DMS79 (cell line): ENCODE data around the gene MEST.
"Not testable (repeated sequence)": the region's sequence is repeated elsewhere in the genome, so short reads cannot be mapped to it uniquely, and the experiment has no call there.

Experiments used
- DNase-seq: peaks from one replicate; lab custom pipeline; 2025; lab: John Stamatoyannopoulos, UW

The MEST gene

DNA sequence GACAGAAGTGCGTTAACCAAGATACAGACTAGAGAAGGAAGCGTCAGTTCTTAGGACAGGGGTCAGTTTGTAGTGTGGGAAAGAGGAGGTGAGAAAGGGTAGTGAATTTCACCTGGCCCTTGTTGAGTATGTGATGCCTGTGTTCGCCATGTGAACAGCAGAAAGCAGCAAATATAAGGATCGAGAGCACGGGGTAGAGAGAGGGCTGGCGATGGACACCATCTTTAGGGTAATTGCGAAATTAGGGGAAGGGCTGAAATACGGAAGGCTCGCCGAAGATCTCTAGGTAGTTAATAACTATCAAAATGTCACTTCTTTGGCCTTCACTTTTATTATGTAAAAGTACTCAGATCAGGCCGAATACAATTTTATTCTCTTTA is 6.2 kb upstream of the MEST start:
- DNase-seq, result no peak

DNA sequence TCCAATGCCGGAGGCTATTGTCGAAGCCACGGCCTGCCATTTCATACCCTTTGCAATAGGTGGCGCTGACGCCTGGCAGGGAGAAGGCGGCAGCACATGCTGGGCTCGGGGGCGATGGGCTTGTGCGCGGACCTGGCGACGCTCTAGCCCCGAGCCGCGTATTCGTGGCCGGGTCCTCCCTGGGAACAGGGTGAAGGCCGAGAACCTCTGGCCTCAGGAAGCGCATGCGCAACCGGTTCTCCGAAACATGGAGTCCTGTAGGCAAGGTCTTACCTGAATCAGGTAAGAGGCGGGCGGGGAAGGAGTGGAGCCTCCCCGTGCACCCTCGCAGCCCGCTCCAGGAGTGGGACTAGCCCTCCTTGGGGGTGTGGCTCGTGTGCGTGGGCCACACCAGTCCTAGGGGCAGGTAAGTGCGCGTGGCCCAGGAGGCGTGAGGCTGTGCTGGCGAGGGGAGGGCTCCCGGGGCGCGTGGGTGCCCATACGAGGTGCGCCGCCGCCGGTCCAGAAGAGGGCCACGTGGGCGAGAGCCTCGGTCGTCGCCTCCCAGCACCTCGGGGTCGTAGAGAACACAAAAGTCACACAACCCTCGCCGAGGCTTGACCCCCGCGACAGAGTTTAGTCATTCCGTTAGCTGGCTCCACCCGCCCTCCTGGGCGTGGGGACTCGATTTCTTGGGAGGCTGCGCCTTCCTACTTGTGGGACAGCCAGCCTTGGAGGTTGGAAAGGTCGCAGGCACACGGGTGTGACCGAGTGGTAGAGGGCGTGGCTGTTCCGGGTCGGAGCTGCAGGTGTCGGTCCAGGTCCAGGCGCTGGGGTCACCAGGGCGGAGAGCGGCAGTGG is 5.6 kb upstream of the MEST start:
- peak; percentile 72 for DNase-seq

DNA sequence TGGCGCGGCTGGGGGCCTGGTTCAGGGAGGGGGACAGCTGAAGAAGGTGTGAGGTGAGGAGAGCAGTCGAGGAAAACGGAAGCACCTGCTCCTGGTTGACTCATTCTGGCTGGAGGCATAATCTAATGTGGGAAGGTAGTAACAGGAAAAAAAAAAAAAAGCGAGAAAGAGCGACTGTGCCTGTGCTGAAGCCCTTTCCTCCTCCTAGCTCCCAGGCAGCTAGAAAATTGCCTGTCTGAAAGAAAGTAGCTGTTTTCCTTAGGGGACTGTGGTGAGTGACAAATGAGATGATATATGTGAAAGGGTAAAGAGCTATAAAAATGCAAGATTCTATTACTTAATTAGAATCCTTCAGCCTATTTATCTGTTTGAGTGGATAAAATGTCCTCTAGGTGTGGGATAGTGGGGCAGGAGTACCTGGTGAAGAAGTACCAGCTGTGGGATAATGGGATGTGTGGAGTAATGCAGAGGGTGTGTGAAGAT is 4.9 kb upstream of the MEST start:
- DNase-seq, result peak; percentile 47

DNA sequence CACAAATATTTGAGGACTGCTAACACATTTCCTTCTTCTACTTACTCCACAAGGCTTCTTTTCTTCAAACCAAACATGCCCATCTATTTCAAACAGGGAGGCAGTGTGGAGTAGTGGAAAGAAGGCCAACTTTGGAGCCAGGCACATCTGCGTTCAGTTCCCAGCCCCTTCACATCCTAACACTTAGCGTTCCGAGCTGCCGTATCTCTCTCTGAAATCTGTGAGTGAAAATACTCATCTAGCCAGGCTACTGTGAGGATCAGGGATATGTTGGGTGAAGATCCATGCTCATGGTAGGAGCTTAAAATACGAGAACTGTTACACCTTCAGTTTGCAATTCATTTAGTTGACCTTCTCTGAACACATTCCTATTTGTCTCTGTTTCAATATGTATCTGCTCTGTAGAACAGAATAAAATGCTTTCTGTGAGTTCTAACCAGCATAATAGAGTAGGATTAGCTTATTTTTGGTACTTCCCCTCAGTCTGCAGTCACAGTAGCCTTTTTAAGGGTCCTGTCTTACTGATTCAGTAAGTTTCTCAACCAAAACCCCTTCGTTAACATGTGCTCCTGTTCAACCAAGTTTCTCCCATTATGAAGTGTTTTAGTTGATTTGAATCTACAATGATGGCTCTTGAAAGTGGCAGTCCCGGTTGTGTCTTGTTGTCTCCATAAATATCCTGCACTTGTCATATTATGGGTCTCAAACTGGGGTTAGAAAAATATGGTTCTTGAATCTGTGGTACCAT is 3.3 kb upstream of the MEST start:
- no peak for DNase-seq

DNA sequence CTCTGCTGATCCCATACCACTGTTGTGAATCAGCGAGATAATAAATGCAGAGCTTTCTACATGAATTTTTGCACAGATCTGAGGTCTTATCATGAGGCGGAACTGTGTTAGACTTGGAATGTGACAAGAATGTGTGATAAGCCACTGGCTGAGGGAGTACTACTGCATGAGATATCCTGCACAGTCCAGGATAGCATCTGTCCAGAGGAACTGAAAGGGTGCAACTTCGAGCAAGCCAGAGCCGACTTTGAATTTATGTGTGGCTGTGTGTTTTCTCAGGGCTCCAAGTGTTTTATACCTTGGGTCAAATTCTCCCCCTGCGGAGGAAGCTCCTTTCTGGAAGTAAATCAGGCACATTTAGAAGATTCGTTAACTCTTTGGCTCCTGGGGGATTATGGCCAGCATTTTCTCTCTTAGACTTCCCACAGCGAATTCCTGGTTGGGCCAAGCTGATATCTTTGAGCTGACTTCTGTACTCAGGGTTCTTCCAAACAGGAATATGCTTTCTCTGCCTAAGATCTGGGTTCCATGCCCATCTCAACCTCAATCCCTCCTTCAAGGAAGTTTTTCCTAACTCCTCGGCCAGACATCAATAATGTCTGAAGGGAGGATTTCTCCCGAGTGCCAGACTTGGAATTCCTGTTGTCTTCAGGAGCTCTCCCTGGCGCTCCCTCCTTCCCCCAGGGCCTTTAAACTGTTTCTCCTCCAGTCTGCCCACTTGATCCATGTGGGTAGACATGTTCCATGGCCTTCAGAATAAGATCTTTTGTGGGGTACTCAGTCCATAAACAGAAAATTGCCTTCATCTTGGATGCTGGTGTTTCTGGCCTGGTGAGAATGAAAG is 2.5 kb upstream of the MEST start:
- DNase-seq, result no peak

DNA sequence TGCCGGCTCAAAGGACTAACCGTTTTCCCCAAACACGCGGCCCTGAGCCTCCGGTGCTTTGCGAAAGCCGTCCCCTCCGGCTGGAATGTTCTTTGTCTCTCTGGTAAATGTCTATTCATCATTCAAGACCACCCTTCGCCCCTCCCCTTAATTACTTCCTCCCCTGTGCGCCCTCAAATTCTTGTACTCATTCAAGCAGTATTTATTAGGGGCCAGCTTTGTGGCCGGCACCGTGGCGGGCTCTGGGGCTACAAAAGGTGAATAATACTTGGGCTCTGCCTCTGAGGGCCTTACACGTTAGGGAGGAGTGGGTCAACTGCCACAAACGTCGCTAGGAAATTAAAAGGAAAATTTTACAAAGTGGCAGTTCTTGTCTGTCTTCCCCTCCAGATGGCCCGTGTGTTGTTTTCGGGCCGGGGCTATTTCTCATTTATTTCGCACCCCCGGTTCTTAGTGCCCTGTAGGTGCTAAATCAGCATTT is 1.5 kb upstream of the MEST start:
- peak; percentile 39 for DNase-seq

DNA sequence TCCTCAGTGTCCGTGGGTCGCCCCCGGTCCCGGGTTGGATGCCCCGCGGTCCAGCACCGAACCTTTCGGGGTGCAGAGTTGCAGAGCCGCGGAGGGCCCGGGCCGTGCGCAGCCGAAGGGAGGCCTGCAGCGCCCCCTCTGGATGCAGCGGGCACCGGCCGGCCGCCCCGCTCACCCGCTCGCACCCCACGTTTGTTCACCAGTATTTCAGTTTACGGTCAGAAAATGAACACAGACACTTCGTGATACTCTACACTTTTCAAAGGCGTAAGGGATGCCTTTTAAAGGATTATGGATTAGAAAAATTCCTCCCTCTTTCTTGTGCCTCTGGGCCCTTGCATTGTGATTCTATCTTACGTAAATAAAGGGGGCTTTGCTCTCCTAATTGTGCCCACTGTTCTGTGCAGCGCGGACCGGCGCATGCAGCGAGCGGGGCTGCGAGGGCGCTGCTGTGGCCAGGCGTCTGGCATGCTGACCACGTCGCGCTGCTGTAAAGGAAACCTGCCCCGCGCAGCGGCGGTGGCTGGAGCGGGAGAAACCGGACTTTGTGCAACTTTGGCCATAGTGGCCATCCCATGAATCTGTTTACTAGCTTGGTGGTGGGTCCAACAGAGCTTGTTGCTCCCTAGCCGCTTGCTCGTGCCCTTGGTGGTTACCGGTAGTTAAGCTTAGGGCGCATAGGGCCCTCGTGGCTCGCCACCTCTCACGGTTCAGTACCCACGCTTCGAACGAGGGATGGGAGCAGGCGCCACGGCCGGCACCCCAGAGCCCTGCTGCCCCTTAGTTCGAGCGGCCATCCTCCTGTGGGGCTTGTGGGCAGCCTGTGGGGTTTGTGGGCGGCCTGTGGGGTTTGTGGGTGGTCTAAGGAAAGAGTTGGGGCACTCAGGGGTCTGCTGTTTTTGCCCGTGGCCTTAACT is 739 bp upstream of the MEST start:
- peak; percentile 30 for DNase-seq

DNA sequence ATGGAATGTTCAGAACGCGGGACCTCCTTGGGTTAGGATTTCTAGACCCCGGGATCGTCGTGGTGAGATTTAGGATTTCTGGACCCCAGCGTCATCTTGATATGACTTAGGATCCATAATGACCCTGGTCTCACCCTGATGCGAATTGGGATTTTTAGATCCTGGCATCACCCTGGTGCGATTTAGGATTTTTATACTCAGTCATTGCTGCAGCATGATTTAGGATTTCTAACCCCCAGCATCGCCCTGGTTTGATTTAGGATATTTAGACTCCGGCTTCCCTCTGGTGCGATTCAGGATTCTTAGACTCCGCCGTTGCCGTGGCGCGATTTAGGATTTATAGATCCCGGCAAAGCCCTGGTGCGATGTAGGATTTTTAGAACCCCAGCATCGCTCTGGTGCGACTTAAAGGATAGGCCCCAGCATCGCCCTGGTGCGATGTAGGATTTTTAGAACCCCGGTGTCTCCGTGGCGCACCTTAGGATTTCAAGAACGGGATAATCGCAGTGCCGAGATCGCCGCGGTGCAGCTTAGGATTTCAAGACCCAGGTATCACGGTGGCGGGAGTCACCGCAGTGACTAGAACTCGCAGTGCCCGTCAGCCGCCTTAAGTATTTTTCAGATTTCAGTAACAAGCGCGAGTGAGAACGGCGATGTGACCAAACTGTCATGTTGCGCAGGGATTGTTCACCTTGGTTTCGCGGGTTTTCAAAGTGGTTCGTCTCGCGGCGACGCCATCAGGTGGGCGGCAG is 814 bp downstream of the MEST start:
- DNase-seq, result no peak

DNA sequence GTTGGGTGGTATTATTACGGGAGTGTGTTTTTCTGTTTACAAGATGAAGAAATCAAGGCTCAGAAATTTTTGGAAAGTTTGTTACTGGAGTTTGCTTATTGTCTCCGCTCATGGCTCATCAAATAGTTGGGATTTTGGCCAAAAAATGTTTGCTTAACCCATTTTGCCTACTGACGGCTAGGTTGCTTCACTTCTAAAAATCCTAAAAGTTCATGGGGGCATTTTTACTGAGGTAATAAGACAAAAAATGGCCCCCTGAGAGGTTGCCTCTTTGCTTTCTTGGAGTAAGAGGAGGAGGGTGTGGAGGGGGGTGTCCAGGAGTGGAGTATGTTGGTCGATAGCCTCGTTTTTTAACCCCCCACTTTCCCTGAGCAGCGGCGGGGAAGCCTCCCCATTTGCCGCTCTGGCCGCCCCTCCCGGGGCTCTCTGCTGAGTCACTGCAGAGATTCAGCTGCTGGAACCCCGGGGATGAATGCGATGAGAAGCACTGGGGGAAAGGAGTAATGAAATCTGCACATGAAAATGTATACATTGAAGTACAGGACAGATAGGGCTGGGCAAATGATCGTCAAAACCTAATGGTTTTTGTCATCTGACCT is 1.5 kb downstream of the MEST start:
- no peak for DNase-seq

DNA sequence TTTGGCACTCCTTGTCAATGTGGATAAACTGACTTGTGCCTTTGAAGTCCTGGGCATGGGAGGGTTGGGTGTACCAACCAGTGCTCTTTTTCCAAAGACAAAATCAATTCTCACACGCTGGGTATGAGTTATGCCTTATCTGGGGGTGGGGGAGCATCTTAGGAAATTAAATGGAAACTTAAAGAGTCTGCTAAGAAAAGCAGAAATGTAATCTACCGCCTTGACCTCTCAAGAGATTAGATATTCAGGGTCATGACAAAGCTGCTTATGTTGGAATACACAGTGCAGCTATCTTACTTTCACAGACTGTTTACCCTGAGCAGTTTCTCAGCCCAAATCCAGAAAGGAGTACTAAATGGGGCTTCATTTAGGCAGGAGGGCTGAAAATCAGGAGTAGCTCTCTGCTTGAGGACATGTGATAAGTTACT is 2.6 kb downstream of the MEST start:
- no peak for DNase-seq

DNA sequence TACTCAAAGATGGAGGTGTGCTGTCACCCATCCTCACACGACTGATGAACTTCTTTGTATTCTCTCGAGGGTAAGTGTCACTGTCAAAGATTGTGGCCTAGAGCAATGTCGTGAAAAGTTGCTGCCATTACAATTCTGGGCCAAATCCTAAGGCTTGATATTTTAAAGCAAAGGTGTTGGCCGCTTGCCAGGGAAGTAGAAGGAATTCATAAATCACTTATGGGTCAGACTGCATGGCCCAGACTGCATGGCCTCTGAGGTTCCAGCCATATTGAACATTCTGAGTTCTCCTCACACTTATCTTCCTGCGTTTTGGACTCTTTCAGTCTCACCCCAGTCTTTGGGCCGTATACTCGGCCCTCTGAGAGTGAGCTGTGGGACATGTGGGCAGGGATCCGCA is 8.6 kb downstream of the MEST start:
- DNase-seq, result no peak

DNA sequence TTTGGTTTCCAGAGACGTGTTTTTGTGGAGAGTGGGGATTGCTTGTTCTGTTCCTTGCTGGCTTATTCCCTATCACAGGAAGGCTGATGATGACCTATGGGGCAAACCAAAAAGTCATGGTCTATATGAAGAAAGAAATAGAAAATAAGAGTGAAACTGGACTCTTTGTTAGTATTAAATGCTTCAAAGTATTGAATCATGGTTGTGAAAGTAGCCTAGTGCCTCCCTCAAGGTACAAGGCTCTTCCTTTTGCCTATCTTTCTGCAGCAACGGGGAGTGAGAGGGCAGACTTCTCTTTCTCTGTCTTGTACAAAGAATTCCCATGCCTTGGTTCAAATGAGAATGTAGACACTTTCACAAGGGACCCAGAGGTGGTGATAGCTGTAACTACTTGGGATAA is 9.0 kb downstream of the MEST start:
- no peak for DNase-seq

DNA sequence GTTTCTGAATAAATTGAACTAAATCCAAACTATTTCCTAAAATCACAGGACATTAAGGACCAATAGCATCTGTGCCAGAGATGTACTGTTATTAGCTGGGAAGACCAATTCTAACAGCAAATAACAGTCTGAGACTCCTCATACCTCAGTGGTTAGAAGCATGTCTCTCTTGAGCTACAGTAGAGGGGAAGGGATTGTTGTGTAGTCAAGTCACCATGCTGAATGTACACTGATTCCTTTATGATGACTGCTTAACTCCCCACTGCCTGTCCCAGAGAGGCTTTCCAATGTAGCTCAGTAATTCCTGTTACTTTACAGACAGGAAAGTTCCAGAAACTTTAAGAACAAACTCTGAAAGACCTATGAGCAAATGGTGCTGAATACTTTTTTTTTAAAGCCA is 13.9 kb downstream of the MEST start:
- DNase-seq, result no peak

DNA sequence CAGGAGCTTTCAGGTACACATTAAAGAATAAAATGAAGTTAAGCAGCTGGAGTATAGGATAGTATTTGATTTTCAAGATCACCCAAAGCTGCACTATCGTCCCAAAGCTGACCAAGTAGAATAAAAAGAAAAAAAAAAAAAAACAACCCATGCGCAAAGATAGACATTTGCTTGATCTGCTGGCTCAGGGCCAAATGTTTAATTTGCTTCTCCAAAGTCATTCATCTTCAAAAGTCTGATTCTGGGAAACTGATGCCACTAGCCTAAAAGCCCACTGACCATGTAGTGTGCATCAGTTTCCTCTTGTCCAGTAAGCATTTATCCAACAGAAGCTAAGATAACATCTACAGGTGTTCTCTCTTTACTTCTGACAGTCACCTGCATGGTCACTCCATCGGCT is 14.5 kb downstream of the MEST start:
- no peak for DNase-seq

DNA sequence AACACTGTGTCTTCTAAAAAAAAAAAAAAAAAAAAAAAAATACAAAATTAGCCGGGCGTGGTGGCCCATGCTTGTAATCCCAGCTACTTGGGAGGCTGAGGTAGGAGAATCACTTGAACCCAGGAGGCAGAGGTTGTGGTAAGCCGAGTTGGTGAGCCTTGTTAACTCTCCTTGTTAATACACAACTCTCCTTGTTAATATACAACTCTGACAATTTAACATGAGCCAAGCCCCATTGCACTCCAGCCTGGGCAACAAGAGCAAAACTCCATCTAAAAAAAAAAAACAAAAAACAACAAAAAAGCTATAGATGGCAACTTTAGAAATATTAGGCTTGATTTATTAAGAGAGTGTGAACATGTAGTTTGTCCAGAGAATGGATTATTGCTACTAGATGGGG is 20.2 kb downstream of the MEST start:
- not testable (repeated sequence) for DNase-seq

DNA sequence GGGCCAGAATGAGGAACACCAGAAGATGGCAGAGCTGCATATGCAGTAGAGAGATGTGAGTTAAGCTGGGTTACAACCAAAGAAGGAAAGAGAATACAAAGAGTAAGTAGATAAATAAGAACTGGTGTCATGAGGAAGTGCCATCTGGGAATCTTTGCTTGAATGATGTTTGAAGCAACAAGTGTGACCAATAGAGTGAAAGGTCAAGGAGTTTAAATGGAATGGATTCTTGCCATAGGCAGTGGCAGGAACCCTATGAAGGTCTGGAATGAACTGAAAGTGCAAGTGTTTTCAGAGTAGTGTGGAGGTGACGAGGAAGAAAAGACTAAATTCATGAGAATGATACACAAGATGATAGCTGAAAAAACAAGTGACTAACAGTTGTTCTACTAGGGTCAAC is 21.6 kb downstream of the MEST start:
- DNase-seq, result no peak

DNA sequence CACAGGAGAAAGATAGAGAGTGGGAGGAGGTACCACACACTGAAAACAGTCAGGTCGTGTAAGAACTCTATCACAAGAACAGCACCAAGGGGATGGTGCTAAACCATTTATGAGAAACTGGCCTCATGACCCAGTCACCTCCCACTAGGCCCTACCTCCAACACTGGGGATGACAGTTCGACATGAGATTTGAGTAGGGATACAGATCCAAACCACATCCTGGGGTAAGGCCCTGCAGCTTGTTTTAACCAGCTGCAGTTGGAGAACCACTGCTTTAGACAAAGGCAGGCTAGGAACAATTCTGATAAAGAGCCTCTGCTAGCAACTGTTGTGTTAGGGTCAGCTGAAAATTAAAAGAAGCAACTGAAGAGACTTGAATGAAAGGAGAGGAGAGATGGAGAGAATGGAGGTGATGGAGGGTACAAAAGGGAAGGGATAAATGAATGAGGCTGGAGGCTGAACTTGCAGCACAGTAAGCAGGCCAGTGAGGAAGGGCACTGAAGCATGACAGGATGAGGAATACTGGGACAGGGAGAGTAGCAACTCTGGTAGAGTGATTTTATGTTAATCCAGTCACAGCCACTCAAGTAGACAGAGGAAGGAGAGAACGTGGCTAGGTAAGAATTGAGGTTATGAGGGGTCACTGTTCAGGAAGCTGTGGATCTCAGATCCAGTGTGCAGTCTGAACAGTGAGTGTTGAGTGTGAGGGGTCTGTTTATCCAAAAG is 23.6 kb downstream of the MEST start:
- DNase-seq, result no peak

DNA sequence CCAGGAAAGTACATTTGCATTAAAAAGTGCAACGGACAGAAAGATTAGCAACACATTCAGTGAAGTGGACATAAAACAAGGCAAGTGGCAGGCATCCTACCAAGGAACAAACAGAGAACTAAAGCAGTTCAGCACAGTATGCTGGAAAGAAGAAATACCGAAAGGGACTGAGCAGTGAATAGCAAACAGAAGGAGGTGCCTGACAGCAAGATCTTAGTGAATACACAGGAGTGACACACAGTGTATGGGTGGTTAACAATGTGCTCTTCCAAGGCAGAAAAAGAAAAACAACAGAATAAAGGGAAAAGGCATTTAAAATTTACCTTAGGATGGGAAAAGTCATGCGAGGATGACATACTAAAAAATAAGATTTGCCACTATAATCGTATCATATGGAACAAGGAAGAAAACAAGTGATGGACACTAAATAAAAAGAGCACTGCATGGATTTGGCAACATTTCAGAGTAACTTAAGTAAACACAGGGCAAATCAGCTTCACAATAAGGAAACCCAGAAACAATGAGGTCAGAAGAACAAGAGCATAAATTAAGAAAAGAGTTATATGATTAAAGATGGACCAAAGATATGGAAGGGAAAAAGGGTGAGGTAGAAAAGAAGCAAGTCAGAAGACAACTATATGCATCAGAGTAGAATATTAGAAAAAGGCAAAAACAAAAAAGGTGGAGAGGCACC is 29.5 kb downstream of the MEST start:
- no peak for DNase-seq
